ENCODE results near the gene COX19. TPM values are rescaled to one million over a fixed set of nuclear protein-coding genes. Genes with fewer than 3 reads are reported as not detected.

COX19 gene
- total and polyA plus RNA-seq, 2 donors (not counting 1 experiment from before 2014, with no cell fraction given), result 14.7 to 38.3 TPM

DNA sequence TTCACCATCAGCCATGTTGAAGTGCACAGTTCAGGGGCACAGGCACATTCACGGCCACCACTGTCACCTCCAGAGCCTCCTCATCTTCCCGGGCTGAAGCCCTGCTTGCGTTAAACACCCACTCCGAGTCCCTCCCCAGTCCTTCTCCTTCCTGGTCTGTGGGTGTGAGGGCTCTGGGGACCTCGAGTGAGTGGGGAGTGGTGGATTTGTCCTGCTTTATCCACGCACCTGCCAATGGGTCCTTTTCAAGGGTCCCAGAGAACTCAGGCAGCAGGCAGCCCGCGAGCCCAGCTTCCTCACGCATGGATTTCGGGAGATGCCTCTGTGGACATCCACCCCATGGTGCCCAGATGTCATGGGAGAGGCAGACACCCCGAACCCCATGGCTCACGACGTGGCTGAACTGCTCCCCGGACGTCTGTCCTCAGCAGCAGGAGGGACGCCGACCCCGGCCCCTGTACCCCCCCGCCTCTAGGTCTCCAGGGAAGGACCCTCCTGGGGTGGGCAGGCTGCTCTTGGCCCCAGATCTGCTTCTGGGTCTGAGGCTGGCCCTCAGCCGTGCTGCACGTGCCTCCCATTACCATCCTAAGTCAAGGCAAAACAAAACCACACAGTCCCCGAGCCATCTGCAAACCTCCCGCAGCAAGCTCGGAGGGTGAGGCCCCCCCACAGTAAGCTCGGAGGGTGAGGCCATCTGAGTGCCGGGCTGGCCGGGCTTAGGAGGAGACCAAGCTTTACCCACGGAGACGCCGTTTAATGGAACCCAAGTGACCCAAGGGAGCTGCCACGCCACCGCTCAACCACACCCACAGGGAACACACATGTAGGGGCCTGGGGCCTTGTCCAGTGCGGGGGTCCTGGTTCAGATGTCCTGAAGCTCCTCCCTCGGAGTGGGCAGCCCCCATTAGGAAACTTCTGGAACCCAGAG lies 16.6 kb upstream of the COX19 start:
- H3K9ac ChIP-seq (ENCODE audit: low read length), result no peak overlapping the region
- H3K4me1 ChIP-seq (ENCODE audit: control insufficient read depth in 2 of 2, insufficient read depth in 2 of 2, low read length in 2 of 2), result peaks cover 0 to 9% of the 10 kb centered on the region in 2 donors
- no peak overlapping the region for H3K4me3 ChIP-seq (ENCODE audit: control extremely low read depth in 1 of 5, extremely low read depth in 1 of 5, insufficient read depth in 1 of 5, low read depth in 2 of 5, low read length in 4 of 5)
- 89% methylated on average over 30 of the region's 34 CpGs for WGBS (ENCODE audit: insufficient coverage)
- H4K20me1 ChIP-seq (ENCODE audit: control insufficient read depth, insufficient read depth, low read length, poor library complexity, severe bottlenecking), result peaks cover 17% of the 10 kb centered on the region
- no peak overlapping the region for H3K4me3 Mint-ChIP-seq
- no peak overlapping the region for H3K4me2 ChIP-seq (replicated peaks; ENCODE audit: low read depth, low read length, poor library complexity, severe bottlenecking)
- peaks cover 0 to 30% (median 5%) of the 10 kb centered on the region in 4 experiments for H3K27me3 ChIP-seq (replicated peaks in 1 of 4; ENCODE audit: control extremely low read depth in 1 of 4, control insufficient read depth in 3 of 4, insufficient read depth in 4 of 4, low read length in 3 of 4)
- DNase-seq (no peak), ATAC-seq (ENCODE audit: low read depth) (no peak)
- no peaks in the 10 kb centered on the region for H3K9me3 ChIP-seq (ENCODE audit: control extremely low read depth in 1 of 3, control insufficient read depth in 2 of 3, insufficient read depth in 1 of 3, low read length in 2 of 3)
- no peaks in the 10 kb centered on the region for H3K9me3 Mint-ChIP-seq (ENCODE audit: insufficient read depth)
- no peaks in the 10 kb centered on the region for H3K27me3 Mint-ChIP-seq
- H3K36me3 ChIP-seq (replicated peaks in 1 of 2; ENCODE audit: control extremely low read depth in 1 of 2, control insufficient read depth in 1 of 2, extremely low read depth in 1 of 2, insufficient read depth in 2 of 2, low read length in 1 of 2), result peaks cover 0 to 5% of the 10 kb centered on the region in 2 experiments
- H3K79me2 ChIP-seq (ENCODE audit: control insufficient read depth, insufficient read depth, low read length), result no peaks in the 10 kb centered on the region
- TF ChIP-seq, protein P1, sequence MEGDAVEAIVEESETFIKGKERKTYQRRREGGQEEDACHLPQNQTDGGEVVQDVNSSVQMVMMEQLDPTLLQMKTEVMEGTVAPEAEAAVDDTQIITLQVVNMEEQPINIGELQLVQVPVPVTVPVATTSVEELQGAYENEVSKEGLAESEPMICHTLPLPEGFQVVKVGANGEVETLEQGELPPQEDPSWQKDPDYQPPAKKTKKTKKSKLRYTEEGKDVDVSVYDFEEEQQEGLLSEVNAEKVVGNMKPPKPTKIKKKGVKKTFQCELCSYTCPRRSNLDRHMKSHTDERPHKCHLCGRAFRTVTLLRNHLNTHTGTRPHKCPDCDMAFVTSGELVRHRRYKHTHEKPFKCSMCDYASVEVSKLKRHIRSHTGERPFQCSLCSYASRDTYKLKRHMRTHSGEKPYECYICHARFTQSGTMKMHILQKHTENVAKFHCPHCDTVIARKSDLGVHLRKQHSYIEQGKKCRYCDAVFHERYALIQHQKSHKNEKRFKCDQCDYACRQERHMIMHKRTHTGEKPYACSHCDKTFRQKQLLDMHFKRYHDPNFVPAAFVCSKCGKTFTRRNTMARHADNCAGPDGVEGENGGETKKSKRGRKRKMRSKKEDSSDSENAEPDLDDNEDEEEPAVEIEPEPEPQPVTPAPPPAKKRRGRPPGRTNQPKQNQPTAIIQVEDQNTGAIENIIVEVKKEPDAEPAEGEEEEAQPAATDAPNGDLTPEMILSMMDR (IDR thresholded peaks at IDR 0.05), result no peak
- H3K4me1 Mint-ChIP-seq, result peaks cover 11% of the 10 kb centered on the region
- H3K27ac Mint-ChIP-seq, result no peak overlapping the region
- H3K27ac ChIP-seq (ENCODE audit: low read length in 2 of 2), result no peak overlapping the region
- H2AFZ ChIP-seq (ENCODE audit: insufficient read depth, low read depth, low read length, poor library complexity, severe bottlenecking), result no peak overlapping the region
- CTCF ChIA-PET, result interaction anchor here (1.0 to 10.9 kb wide), 34 partner anchors 9 to 191 kb away, joined by 3 to 496 read pairs (median 12); partner anchors contain the start of genes ADAP1, COX19, CYP2W1 and GPR146
- intact Hi-C loops (cut with micrococcal nuclease), result loop anchor here (2.0 kb wide), 1 partner anchor 37 kb away; no protein-coding TSS in a partner anchor
- POLR2A ChIA-PET, result interaction anchor here (0.6 to 6.2 kb wide), 8 partner anchors 17 to 148 kb away, joined by 3 to 47 read pairs (median 6); partner anchors contain the start of genes COX19 and GPR146

All from B cell (primary cell).